HG03378 (cell line): ENCODE data around the gene A3GALT2.

ENCODE experiments used
- ATAC-seq: cut with Tn5 transposase; IDR thresholded peaks from one replicate; pipeline ENCODE4 v1.9.1; 2021; ENCODE audit warnings: mild to moderate bottlenecking, moderate library complexity; ENCODE audit not compliant: unreplicated experiment

A3GALT2 gene

DNA sequence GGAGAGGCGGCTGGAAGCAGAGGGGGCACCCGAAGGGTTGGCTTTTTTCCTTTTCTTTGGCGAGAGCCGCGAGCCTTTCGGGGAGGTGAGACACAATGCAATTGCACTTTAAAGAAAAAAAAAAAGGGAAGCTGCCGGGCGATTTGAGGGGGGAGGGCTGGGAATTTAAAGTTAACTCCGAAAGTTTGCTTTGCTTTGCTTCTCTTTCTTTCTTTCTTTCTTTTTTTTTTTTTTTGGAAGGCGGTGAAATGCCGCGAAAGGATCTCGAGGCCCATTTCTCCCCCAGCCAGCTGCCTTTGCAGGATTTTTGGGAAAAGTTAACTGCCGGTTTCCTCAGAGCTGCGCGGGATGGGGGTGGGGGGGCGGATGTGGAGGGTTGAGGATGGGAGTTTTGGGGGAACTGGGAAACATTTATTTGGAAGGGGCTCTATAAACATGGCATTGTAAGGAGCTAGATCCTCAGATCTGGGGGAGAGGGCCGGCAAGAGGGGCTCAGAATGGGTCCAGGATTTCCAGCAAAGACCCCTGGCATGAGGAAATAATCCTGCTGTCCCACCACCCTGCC, 63.6 kb downstream of the A3GALT2 start:
- no peak for ATAC-seq
